KMS-11 (cell line): ENCODE data around the gene CTXND1.

ENCODE experiments used
- H2AFZ ChIP-seq: fragments of 200-600 bp; sonication (generic); 2 replicates; pipeline ENCODE4 v1.6.1; 2016; ENCODE audit warnings: antibody characterized with exemption, mixed run types, low read depth
- H3K27ac ChIP-seq: fragments of 200-600 bp; sonication (generic); 2 replicates; pipeline ENCODE4 v1.6.1; 2016; ENCODE audit warnings: mild to moderate bottlenecking, mixed run types
- H3K27me3 ChIP-seq: fragments of 200-600 bp; sonication (generic); 2 replicates; pipeline ENCODE4 v1.6.1; 2017; ENCODE audit warnings: mild to moderate bottlenecking, low read depth, mixed run types, moderate library complexity; ENCODE audit not compliant: insufficient read depth
- H3K36me3 ChIP-seq: fragments of 200-600 bp; sonication (generic); 2 replicates; pipeline ENCODE4 v1.6.1; 2017; ENCODE audit warnings: mild to moderate bottlenecking, mixed run types; ENCODE audit not compliant: insufficient read depth
- H3K4me1 ChIP-seq: fragments of 200-600 bp; sonication (generic); 2 replicates; pipeline ENCODE4 v1.6.1; 2016; ENCODE audit warnings: mild to moderate bottlenecking, low read depth, mixed run types; ENCODE audit not compliant: poor library complexity, severe bottlenecking
- H3K4me2 ChIP-seq: fragments of 200-600 bp; sonication (generic); 2 replicates; pipeline ENCODE4 v1.7.0; 2016; ENCODE audit warnings: mild to moderate bottlenecking, mixed run types
- H3K4me3 ChIP-seq: fragments of 200-600 bp; sonication (generic); IDR thresholded peaks from 2 replicates; pipeline ENCODE4 v1.6.1; 2017; ENCODE audit warnings: low read depth, low read length, mixed read lengths; ENCODE audit not compliant: insufficient read depth
- H3K79me2 ChIP-seq: fragments of 200-600 bp; sonication (generic); 2 replicates; pipeline ENCODE4 v1.6.1; 2016; ENCODE audit warnings: low read depth, mixed run types; ENCODE audit not compliant: insufficient read depth
- H3K9ac ChIP-seq: fragments of 200-600 bp; sonication (generic); 2 replicates; pipeline ENCODE4 v1.6.1; 2016; ENCODE audit warnings: mild to moderate bottlenecking, mixed run types
- H4K20me1 ChIP-seq: fragments of 200-600 bp; sonication (generic); 2 replicates; pipeline ENCODE4 v1.6.1; 2016; ENCODE audit warnings: mild to moderate bottlenecking, mixed run types; ENCODE audit not compliant: insufficient read depth
- CTCF ChIP-seq: fragments of 200-600 bp; sonication (generic); conservative IDR thresholded peaks from 2 replicates; pipeline ENCODE4 v1.6.1; 2017; ENCODE audit warnings: low read depth, mild to moderate bottlenecking, antibody characterized with exemption, low read length, moderate library complexity, mixed read lengths

CTXND1 gene

DNA sequence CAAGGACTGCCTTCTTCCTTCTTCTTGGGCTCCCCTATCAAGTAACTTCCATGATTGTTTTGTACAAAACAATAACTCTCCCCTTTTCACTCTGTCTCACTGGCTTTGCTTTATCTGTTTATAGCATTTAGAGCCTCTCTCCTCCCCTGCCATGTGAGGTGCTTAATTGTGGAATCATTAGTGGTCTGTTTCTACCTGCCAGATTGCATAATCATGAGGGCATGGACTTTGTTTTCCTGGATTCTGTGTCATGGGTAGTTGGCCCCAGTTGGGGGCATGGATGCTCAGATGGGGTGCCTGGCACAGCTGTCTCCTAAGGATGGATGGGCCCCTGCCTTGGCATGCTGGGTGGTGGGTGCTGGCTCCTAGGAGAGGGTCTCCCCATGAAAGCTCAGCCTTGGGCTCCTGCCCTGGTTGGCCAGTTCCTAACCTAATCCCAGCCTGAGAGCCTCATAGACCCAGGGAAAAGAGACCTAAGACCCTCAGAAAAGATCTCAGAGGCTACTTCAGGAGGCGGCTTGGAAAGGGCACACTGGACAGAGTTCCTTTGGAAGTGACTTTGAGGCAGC, 8.0 kb upstream of the CTXND1 start:
- Histone ChIP-seq H3K27ac (no peak overlapping the region), H3K4me3 (no peak overlapping the region), H3K27me3 (no peaks in the 10 kb centered on the region), H4K20me1 (no peaks in the 10 kb centered on the region), H3K36me3 (no peaks in the 10 kb centered on the region), H3K9ac (no peak overlapping the region), H3K79me2 (no peaks in the 10 kb centered on the region), H2AFZ (no peak overlapping the region), H3K4me2 (no peak overlapping the region), H3K4me1 (no peaks in the 10 kb centered on the region)
- no peak for TF ChIP-seq CTCF

DNA sequence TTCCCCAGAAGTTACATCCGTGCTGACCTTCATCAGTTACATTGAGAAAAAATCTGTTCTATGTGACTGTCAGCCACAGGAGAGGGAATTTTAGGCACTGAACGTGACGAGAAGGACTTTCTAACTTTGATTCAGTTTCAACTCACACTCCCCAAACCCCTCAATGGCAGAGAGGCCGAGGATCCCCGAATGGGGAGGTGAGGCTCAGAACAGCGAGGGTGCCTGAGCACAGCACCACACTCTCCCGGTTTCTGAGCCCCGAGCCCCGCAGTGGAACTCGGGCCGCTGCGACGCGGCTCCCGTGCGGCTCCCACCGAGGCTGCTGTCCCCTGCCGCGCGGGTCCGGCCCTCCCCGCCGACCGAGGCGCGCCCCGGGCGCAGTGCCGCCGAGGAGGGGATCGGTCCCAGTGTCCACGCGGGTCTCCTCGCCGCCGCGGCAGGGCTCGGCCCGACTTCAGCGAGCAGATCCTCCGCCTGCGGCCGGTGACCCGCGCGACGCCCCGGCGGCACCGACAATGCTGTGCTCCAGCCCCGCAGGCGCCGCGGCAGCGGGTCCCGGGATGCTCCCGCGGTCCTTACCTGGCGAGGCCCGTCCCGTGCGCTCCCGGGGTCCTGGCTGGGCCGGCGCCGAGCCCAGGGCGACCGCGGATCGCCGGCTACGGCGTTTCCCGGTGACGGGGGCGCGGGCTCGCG, 439 bp downstream of the CTXND1 start:
- H3K4me3 ChIP-seq: no peak overlapping the region

DNA sequence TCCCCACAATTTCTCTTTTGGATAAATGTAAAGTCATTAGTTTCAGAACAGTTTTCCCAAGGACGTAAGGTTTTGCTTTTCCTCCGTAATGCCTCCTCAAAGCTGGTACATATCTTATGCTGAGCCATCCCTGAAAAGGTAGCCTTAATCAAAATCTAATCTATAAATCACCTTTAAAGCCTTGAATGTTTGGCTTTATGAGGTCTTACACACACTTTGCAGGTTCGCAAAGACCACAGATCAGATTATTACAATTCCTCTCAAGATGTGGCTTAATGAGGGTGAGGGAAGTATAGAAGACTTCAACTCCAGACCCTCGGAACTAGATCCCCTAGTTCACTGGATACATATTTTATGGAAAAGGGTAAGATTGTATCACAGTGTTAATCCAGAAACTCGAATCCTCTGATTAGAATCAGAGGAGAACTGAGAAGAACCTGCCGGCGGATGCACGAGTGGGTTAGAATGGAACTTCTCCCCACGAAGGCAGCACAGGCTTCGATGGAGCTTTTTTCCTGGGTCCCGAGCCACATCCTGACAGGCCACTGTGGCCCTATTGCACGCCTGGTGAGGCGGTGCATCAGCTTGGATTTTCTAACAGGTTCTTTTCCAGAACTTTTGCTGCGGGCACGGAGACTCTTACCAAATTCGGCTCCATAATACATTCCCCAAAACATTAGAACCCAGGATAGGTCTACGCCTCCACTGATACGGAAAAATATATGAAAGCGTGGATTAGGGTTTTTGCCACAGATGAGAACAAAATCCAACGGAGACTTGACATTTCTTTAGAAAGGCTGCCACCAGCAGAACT, 1.2 kb downstream of the CTXND1 start:
- Histone ChIP-seq H2AFZ (no peak overlapping the region), H3K4me3 (no peak overlapping the region), H4K20me1 (no peaks in the 10 kb centered on the region), H3K4me2 (no peak overlapping the region), H3K27me3 (no peaks in the 10 kb centered on the region), H3K9ac (no peak overlapping the region), H3K27ac (no peak overlapping the region), H3K79me2 (no peaks in the 10 kb centered on the region), H3K4me1 (no peaks in the 10 kb centered on the region), H3K36me3 (no peaks in the 10 kb centered on the region)
- no peak for TF ChIP-seq CTCF

More for the DNA sequence above, 439 bp downstream of the CTXND1 start:
- TF ChIP-seq CTCF: no peak
- H3K4me1 ChIP-seq: no peaks in the 10 kb centered on the region
- no peak overlapping the region for H2AFZ ChIP-seq
- no peaks in the 10 kb centered on the region for H4K20me1 ChIP-seq
- no peaks in the 10 kb centered on the region for H3K79me2 ChIP-seq
- H3K36me3 ChIP-seq: no peaks in the 10 kb centered on the region
- H3K9ac ChIP-seq: no peak overlapping the region
- no peak overlapping the region for H3K4me2 ChIP-seq
- H3K27me3 ChIP-seq: no peaks in the 10 kb centered on the region
- no peak overlapping the region for H3K27ac ChIP-seq

- Histone ChIP-seq H3K9ac (no peak overlapping the region), H3K4me3 (no peak overlapping the region), H3K27ac (no peak overlapping the region), H2AFZ (no peak overlapping the region), H4K20me1 (no peaks in the 10 kb centered on the region), H3K4me1 (no peaks in the 10 kb centered on the region), H3K4me2 (no peak overlapping the region), H3K79me2 (no peaks in the 10 kb centered on the region), H3K27me3 (no peaks in the 10 kb centered on the region), H3K36me3 (no peaks in the 10 kb centered on the region)
- TF ChIP-seq CTCF: no peak
These were observed 2.0 kb downstream of the CTXND1 start for GRCh38 chr15:80249973-80250372.
